H1 (cell line): ENCODE results near the gene MUSTN1.

Source experiments
- BCL11A ChIP-seq, 2 experiments: IDR thresholded peaks; one replicate each; pipeline ENCODE4 v1.6.1; 2011; ENCODE audit warnings: low read depth in 2 of 2, low read length in 2 of 2, mild to moderate bottlenecking in 2 of 2
- EP300 ChIP-seq, 2 experiments: IDR thresholded peaks; 1 replicate in 1 of 2; 2 replicates in 1 of 2; pipeline ENCODE4 v1.6.1; 2011 to 2012; ENCODE audit warnings: low read depth in 2 of 2, low read length in 2 of 2, mild to moderate bottlenecking in 2 of 2, borderline replicate concordance in 1 of 2, inconsistent platforms in 1 of 2, moderate library complexity in 1 of 2
- EZH2 ChIP-seq: fragments of 200-600 bp; sonication (generic); IDR thresholded peaks from 2 replicates; pipeline ENCODE4 v1.7.1; 2012; ENCODE audit warnings: low read depth, mild to moderate bottlenecking, moderate library complexity, low read length, inconsistent platforms; ENCODE audit not compliant: severe bottlenecking
- POLR2A ChIP-seq, 2 experiments: IDR thresholded peaks; 1 replicate in 1 of 2; 2 replicates in 1 of 2; pipeline ENCODE4 v1.6.1; 2011; ENCODE audit warnings: low read depth in 2 of 2, low read length in 2 of 2, mild to moderate bottlenecking in 2 of 2; ENCODE audit errors: control extremely low read depth in 1 of 2
- POLR2AphosphoS5 ChIP-seq: IDR thresholded peaks from 2 replicates; pipeline ENCODE4 v1.6.1; 2011; ENCODE audit warnings: low read depth, low read length
- TF ChIP-seq, protein P1 (sequence below): IDR thresholded peaks from 2 replicates; pipeline ENCODE4 v1.6.1; 2011; ENCODE audit warnings: low read depth, mild to moderate bottlenecking, low read length; ENCODE audit not compliant: insufficient read depth
- TF ChIP-seq, protein P2 (sequence below), 3 experiments: IDR thresholded peaks; 1 replicate in 2 of 3; 2 replicates in 1 of 3; pipeline versions ENCODE4 v1.5.1 to v1.6.1; 2011; ENCODE audit warnings: low read length in 3 of 3, mild to moderate bottlenecking in 3 of 3, inconsistent platforms in 2 of 3, low read depth in 1 of 3, moderate library complexity in 1 of 3; ENCODE audit not compliant: insufficient read depth in 1 of 3; ENCODE audit errors: control extremely low read depth in 1 of 3

GRCh38 chr3:52811452-52812011 lies 23.3 kb downstream of the MUSTN1 start:
- TF ChIP-seq, protein P1, sequence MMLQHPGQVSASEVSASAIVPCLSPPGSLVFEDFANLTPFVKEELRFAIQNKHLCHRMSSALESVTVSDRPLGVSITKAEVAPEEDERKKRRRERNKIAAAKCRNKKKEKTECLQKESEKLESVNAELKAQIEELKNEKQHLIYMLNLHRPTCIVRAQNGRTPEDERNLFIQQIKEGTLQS: no peak
- TF ChIP-seq, protein P2, sequence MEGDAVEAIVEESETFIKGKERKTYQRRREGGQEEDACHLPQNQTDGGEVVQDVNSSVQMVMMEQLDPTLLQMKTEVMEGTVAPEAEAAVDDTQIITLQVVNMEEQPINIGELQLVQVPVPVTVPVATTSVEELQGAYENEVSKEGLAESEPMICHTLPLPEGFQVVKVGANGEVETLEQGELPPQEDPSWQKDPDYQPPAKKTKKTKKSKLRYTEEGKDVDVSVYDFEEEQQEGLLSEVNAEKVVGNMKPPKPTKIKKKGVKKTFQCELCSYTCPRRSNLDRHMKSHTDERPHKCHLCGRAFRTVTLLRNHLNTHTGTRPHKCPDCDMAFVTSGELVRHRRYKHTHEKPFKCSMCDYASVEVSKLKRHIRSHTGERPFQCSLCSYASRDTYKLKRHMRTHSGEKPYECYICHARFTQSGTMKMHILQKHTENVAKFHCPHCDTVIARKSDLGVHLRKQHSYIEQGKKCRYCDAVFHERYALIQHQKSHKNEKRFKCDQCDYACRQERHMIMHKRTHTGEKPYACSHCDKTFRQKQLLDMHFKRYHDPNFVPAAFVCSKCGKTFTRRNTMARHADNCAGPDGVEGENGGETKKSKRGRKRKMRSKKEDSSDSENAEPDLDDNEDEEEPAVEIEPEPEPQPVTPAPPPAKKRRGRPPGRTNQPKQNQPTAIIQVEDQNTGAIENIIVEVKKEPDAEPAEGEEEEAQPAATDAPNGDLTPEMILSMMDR (IDR thresholded peaks at IDR 0.05; ENCODE audit: control extremely low read depth in 1 of 3, insufficient read depth in 1 of 3, low read depth in 1 of 3, low read length in 3 of 3): no peak
- no peak for TF ChIP-seq BCL11A (IDR thresholded peaks at IDR 0.05; ENCODE audit: low read depth in 2 of 2, low read length in 2 of 2)
- TF ChIP-seq EZH2: no peak
- no peak for TF ChIP-seq EP300 (IDR thresholded peaks at IDR 0.05; ENCODE audit: borderline replicate concordance in 1 of 2, low read depth in 2 of 2, low read length in 2 of 2)
- no peak for TF ChIP-seq POLR2A (IDR thresholded peaks at IDR 0.05; ENCODE audit: control extremely low read depth in 1 of 2, low read depth in 2 of 2, low read length in 2 of 2)
- no peak for TF ChIP-seq POLR2AphosphoS5
